Smooth muscle cell (in vitro differentiated cells): ENCODE data around the gene BOK. TPM values are rescaled to one million over a fixed set of nuclear protein-coding genes. Genes with fewer than 3 reads are reported as not detected.

Source experiments
- DNase-seq: peaks from one replicate; lab custom pipeline; 2025; ENCODE audit not compliant: unreplicated experiment; lab: John Stamatoyannopoulos, UW
- H2AFZ ChIP-seq: fragments of 200-600 bp; sonication (generic); 2 replicates; pipeline ENCODE4 v1.6.0; 2016; ENCODE audit warnings: antibody characterized with exemption, low read depth, mild to moderate bottlenecking
- H3F3A ChIP-seq: fragments of 200-600 bp; sonication (generic); 2 replicates; pipeline ENCODE4 v1.6.0; 2017; ENCODE audit warnings: antibody characterized with exemption, low read depth
- H3K27ac ChIP-seq: fragments of 200-600 bp; sonication (generic); 2 replicates; pipeline ENCODE4 v1.5.1; 2016; ENCODE audit warnings: low read depth, mild to moderate bottlenecking
- H3K27me3 ChIP-seq: fragments of 200-600 bp; sonication (generic); 2 replicates; pipeline ENCODE4 v1.6.1; 2016; ENCODE audit warnings: low read depth, mild to moderate bottlenecking
- H3K36me3 ChIP-seq: fragments of 200-600 bp; sonication (generic); 2 replicates; pipeline ENCODE4 v1.5.1; 2016; ENCODE audit warnings: low read depth
- H3K4me1 ChIP-seq: fragments of 200-600 bp; sonication (generic); 2 replicates; pipeline ENCODE4 v1.5.1; 2016; ENCODE audit warnings: low read depth
- H3K4me2 ChIP-seq: fragments of 200-600 bp; sonication (generic); 2 replicates; pipeline ENCODE4 v1.6.0; 2016; ENCODE audit warnings: mild to moderate bottlenecking
- H3K4me3 ChIP-seq: fragments of 200-600 bp; sonication (generic); 2 replicates; pipeline ENCODE4 v1.5.1; 2016; ENCODE audit warnings: mild to moderate bottlenecking
- H3K79me2 ChIP-seq: fragments of 200-600 bp; sonication (generic); 2 replicates; pipeline ENCODE4 v1.6.0; 2016; ENCODE audit warnings: low read depth, mild to moderate bottlenecking
- H3K9ac ChIP-seq: fragments of 200-600 bp; sonication (generic); 2 replicates; pipeline ENCODE4 v1.6.0; 2016; ENCODE audit warnings: low read depth
- H3K9me3 ChIP-seq: fragments of 200-600 bp; sonication (generic); replicated peaks from 2 replicates; pipeline ENCODE4 v1.5.1; 2016; ENCODE audit warnings: low read depth
- H4K20me1 ChIP-seq: fragments of 200-600 bp; sonication (generic); 2 replicates; pipeline ENCODE4 v1.6.0; 2016; ENCODE audit warnings: low read depth
- CTCF ChIP-seq: fragments of 200-600 bp; sonication (generic); IDR thresholded peaks from 2 replicates; pipeline ENCODE4 v1.5.1; 2017; ENCODE audit warnings: borderline replicate concordance, mild to moderate bottlenecking, antibody characterized with exemption; ENCODE audit not compliant: insufficient read depth, poor library complexity, severe bottlenecking
- WGBS: methylation state at CpG from one replicate; pipeline ENCODE4 v1.1.7; 2016; ENCODE audit warnings: low lambda C conversion rate; 5-methylcytosine and 5-hydroxymethylcytosine counted together
- polyA plus RNA-seq: library from polyadenylated mRNA; unstranded; fragments of >200 nt; fragmentation: Nextera tagmentation; extraction: Ambion mirVana; gene quantifications from 2 replicates; pipeline ENCODE4 v1.2.1, GENCODE V29; 2016
- total RNA-seq: library from RNA; depleted of rRNA; stranded (reverse); fragments of >200 nt; gene quantifications from 2 replicates; pipeline ENCODE4 v1.2.3, GENCODE V29; 2014

The BOK gene
- total and polyA plus RNA-seq, 2 experiments from 2014 or later, result 34.9 to 40.8 TPM

- no peak overlapping the region for H2AFZ ChIP-seq
- H3K36me3 ChIP-seq, result no peaks in the 10 kb centered on the region
- no peak overlapping the region for H3K27ac ChIP-seq
- no peak for DNase-seq
- 97% methylated on average over 6 of the region's 6 CpGs for WGBS
- no peak overlapping the region for H3K9ac ChIP-seq
- no peaks in the 10 kb centered on the region for H3K79me2 ChIP-seq
- no peak overlapping the region for H3K4me2 ChIP-seq
- TF ChIP-seq CTCF, result no peak
- no peak overlapping the region for H3K4me3 ChIP-seq
- no peaks in the 10 kb centered on the region for H3K4me1 ChIP-seq
- H3K9me3 ChIP-seq, result no peaks in the 10 kb centered on the region
- H3F3A ChIP-seq, result no peaks in the 10 kb centered on the region
- H3K27me3 ChIP-seq, result no peaks in the 10 kb centered on the region
- H4K20me1 ChIP-seq, result peaks cover 8% of the 10 kb centered on the region
Measured at GRCh38 chr2:241597561-241597960, 39.0 kb downstream of the BOK start.

GRCh38 chr2:241598061-241598460 lies 39.5 kb downstream of the BOK start:
- H3K27ac ChIP-seq, result no peak overlapping the region
- H4K20me1 ChIP-seq, result peaks cover 8% of the 10 kb centered on the region
- H3K79me2 ChIP-seq, result no peaks in the 10 kb centered on the region
- no peaks in the 10 kb centered on the region for H3K36me3 ChIP-seq
- DNase-seq, result no peak
- H3K4me3 ChIP-seq, result no peak overlapping the region
- no peaks in the 10 kb centered on the region for H3F3A ChIP-seq
- WGBS, result 56% methylated on average over 5 of the region's 5 CpGs
- H3K9me3 ChIP-seq, result no peaks in the 10 kb centered on the region
- no peak overlapping the region for H3K9ac ChIP-seq
- H3K4me2 ChIP-seq, result no peak overlapping the region
- no peak overlapping the region for H2AFZ ChIP-seq
- H3K4me1 ChIP-seq, result no peaks in the 10 kb centered on the region
- TF ChIP-seq CTCF, result no peak
- H3K27me3 ChIP-seq, result no peaks in the 10 kb centered on the region

- Histone ChIP-seq H2AFZ (no peak overlapping the region), H3K36me3 (no peaks in the 10 kb centered on the region), H3K27ac (no peak overlapping the region), H3K4me1 (no peaks in the 10 kb centered on the region), H3F3A (no peaks in the 10 kb centered on the region), H3K9me3 (no peaks in the 10 kb centered on the region), H3K79me2 (no peaks in the 10 kb centered on the region), H3K9ac (no peak overlapping the region), H4K20me1 (peaks cover 10% of the 10 kb centered on the region), H3K4me3 (no peak overlapping the region), H3K4me2 (no peak overlapping the region), H3K27me3 (no peaks in the 10 kb centered on the region)
- 80% methylated on average over 1 of the region's 1 CpG for WGBS
- DNase-seq, result no peak
- TF ChIP-seq CTCF, result no peak
Measured at GRCh38 chr2:241598487-241598886, 39.9 kb downstream of the BOK start.

- 95% methylated on average over 6 of the region's 6 CpGs for WGBS
- H2AFZ ChIP-seq, result no peak overlapping the region
- DNase-seq, result no peak
Measured at GRCh38 chr2:241599615-241600014, 41.1 kb downstream of the BOK start.

More at GRCh38 chr2:241599615-241600014, 41.1 kb downstream of the BOK start:
- Histone ChIP-seq H3F3A (no peaks in the 10 kb centered on the region), H3K4me2 (no peak overlapping the region), H3K27ac (no peak overlapping the region), H3K9me3 (no peaks in the 10 kb centered on the region), H3K4me3 (no peak overlapping the region), H3K79me2 (no peaks in the 10 kb centered on the region), H3K4me1 (no peaks in the 10 kb centered on the region), H4K20me1 (peaks cover 12% of the 10 kb centered on the region), H3K27me3 (no peaks in the 10 kb centered on the region), H3K36me3 (no peaks in the 10 kb centered on the region), H3K9ac (no peak overlapping the region)
- TF ChIP-seq CTCF, result no peak
